HG03139 (cell line): ENCODE results near the gene CENPO.
"Not testable (repeated sequence)": the region's sequence is repeated elsewhere in the genome, so short reads cannot be mapped to it uniquely, and the experiment has no call there.

Experiments used
- ATAC-seq: cut with Tn5 transposase; IDR thresholded peaks from one replicate; pipeline ENCODE4 v1.9.1; 2021; ENCODE audit not compliant: unreplicated experiment

Gene CENPO

GRCh38 chr2:24822049-24822706, 29.0 kb downstream of the CENPO start:
- ATAC-seq: no peak

- ATAC-seq: no peak
Observed at GRCh38 chr2:24824071-24824588, 30.9 kb downstream of the CENPO start.

GRCh38 chr2:24824966-24825882, 32.0 kb downstream of the CENPO start:
- ATAC-seq: no peak

GRCh38 chr2:24825883-24826772, 32.9 kb downstream of the CENPO start:
- no peak for ATAC-seq

GRCh38 chr2:24826773-24827145, 33.5 kb downstream of the CENPO start:
- ATAC-seq: no peak

- ATAC-seq: peak; percentile 72
Observed at GRCh38 chr2:24827321-24828237, 34.4 kb downstream of the CENPO start.

- ATAC-seq: no peak
Observed at GRCh38 chr2:24828238-24828996, 35.2 kb downstream of the CENPO start.

GRCh38 chr2:24830351-24830750, 37.1 kb downstream of the CENPO start:
- no peak for ATAC-seq

GRCh38 chr2:24830786-24831185, 37.6 kb downstream of the CENPO start:
- no peak for ATAC-seq

GRCh38 chr2:24831221-24832072, 38.2 kb downstream of the CENPO start:
- ATAC-seq: no peak

- no peak for ATAC-seq
Observed at GRCh38 chr2:24832073-24832461, 38.8 kb downstream of the CENPO start.

- ATAC-seq: no peak
Observed at GRCh38 chr2:24832521-24832920, 39.3 kb downstream of the CENPO start.

- ATAC-seq: no peak
Observed at GRCh38 chr2:24832931-24833701, 39.9 kb downstream of the CENPO start.

- no peak for ATAC-seq
Observed at GRCh38 chr2:24833821-24834732, 40.9 kb downstream of the CENPO start.

GRCh38 chr2:24834733-24835395, 41.6 kb downstream of the CENPO start:
- ATAC-seq: no peak

- not testable (repeated sequence) for ATAC-seq
Observed at GRCh38 chr2:24835411-24835810, 42.2 kb downstream of the CENPO start.
